Effector memory CD4-positive, alpha-beta T cell (primary cell): ENCODE measurements around the gene FBXL17.

Experiments used
- DNase-seq, 3 donors: peaks; one replicate each; pipeline ENCODE4 v3.0.0-alpha.2; 2020
- H3K27ac ChIP-seq: 2 replicates; pipeline ENCODE4 v1.7.0; 2013; ENCODE audit warnings: mild to moderate bottlenecking, low read length, moderate library complexity; ENCODE audit not compliant: insufficient read depth, poor library complexity, severe bottlenecking
- H3K27me3 ChIP-seq: replicated peaks from 2 replicates; pipeline ENCODE4 v1.7.0; 2013; ENCODE audit warnings: mild to moderate bottlenecking, low read length; ENCODE audit not compliant: insufficient read depth, control insufficient read depth, poor library complexity, severe bottlenecking
- H3K36me3 ChIP-seq: 2 replicates; pipeline ENCODE4 v1.7.0; 2013; ENCODE audit warnings: mild to moderate bottlenecking, low read length, moderate library complexity; ENCODE audit not compliant: control insufficient read depth, insufficient read depth
- H3K4me1 ChIP-seq: 2 replicates; pipeline ENCODE4 v1.7.0; 2013; ENCODE audit warnings: low read length, mild to moderate bottlenecking; ENCODE audit not compliant: control insufficient read depth, insufficient read depth, poor library complexity, severe bottlenecking
- H3K4me3 ChIP-seq: 2 replicates; pipeline ENCODE4 v1.7.0; 2013; ENCODE audit warnings: low read length, low read depth, mild to moderate bottlenecking; ENCODE audit not compliant: insufficient read depth, poor library complexity, severe bottlenecking
- H3K9me3 ChIP-seq: 2 replicates; pipeline ENCODE4 v1.7.0; 2013; ENCODE audit warnings: mild to moderate bottlenecking, low read length, moderate library complexity; ENCODE audit not compliant: control insufficient read depth

FBXL17 gene

DNA sequence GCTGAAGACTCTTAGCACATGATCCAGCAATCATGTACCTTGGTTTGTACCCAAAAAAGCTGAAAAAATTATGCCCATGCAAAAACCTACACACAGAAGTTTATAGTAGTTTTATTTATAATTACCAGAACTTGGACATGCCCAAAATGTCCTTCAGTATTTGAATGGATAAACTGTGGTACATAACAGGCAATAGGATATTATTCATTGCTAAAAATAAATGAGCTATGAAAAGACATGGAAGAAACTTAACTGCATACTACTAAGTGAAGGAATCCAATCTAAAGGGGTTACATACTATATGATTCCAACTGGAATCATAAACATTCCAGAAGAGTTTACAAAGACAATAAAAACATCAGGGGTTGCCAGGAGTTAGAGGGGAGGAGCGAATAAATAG, 25.6 kb downstream of the FBXL17 start:
- peaks cover 5% of the 10 kb centered on the region for H3K4me1 ChIP-seq
- H3K36me3 ChIP-seq, result no peaks in the 10 kb centered on the region
- no peak overlapping the region for H3K27ac ChIP-seq
- no peaks in the 10 kb centered on the region for H3K9me3 ChIP-seq
- H3K4me3 ChIP-seq, result no peak overlapping the region
- no peaks in the 10 kb centered on the region for H3K27me3 ChIP-seq
- DNase-seq, result no peak

DNA sequence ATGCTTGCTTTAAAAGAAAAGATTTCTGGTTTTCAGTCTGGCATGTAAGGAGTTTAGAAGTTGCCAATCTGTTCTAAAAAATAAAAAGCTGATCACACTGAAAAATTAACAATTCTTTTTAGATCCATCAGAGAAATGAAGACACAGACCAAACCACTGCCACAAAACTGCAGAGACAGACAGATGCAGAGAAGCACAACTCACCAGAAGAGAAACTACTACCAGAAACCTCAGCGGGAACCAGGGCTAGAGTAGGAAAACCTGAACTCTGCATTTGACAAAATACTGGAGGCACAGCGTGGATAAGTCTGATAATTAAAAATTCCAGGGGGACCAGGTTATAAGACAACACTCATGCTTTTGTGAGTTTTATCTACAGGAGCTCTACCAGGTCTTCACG, 28.8 kb downstream of the FBXL17 start:
- Histone ChIP-seq H3K27me3 (no peaks in the 10 kb centered on the region), H3K36me3 (no peaks in the 10 kb centered on the region), H3K9me3 (no peaks in the 10 kb centered on the region), H3K27ac (no peak overlapping the region), H3K4me1 (peaks cover 5% of the 10 kb centered on the region), H3K4me3 (no peak overlapping the region)
- no peak for DNase-seq

DNA sequence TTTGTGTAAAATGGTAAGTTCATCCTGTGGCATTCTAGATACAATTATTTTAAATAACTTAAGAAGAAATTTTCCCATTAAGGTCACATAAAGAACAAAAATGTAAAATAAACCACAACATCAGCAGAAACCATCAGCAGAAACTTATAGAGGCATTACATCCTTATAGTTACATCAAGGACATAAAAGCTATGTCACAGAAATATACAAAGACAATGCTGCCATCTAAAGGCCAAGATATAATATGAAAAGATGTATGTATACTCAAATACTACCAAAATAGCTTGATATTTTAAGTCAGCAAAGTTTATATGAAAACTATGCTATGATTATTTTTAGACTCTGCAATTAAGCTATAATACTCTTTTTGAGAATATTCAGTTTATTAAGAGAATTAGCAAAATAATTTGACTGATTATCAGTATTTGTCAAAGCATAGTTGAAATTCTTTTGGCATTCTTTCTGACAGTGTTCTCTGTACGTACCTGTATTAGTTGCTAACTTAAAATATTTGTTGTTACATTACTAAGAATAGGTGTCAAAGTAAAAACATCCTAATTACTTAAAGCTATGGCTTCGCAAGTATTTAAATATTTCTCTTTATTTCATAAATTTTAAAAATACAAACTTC, 36.2 kb downstream of the FBXL17 start:
- H3K36me3 ChIP-seq, result no peaks in the 10 kb centered on the region
- H3K4me3 ChIP-seq, result no peak overlapping the region
- DNase-seq, result no peak
- H3K4me1 ChIP-seq, result no peaks in the 10 kb centered on the region
- no peaks in the 10 kb centered on the region for H3K9me3 ChIP-seq
- no peaks in the 10 kb centered on the region for H3K27me3 ChIP-seq
- no peak overlapping the region for H3K27ac ChIP-seq

DNA sequence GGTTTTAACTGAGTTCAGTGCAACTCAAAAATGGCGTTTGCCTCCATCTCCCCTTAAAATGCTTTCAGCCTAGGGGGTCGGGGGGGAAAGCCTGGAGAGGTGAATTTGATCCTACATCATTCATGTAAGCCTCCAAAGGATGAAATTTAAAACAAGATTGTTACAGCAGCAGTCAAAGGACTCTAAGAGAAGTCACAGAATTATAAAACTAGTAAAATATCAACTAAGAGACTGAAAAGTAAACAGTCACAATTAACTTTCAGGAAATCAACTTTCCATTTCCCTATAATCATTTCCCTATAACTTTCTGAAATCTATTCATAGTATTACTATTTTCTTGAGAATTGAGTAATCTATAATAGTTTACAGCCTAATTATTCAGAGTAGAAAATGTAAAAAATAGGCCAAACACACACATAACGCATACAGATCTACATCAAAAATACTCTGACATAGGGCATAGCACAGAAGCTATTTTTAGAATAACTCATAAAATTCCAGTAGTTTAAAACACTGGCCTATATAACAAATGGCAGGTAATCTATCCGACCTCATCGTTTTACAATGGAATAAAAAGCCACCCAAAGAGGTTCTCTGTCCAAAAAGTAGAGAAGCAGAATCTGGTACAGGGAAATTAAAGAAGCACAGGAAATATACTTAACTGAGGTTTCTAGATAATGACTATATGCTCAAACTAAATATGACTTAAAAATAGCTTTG, 37.6 kb downstream of the FBXL17 start:
- Histone ChIP-seq H3K27me3 (no peaks in the 10 kb centered on the region), H3K27ac (no peak overlapping the region), H3K9me3 (no peaks in the 10 kb centered on the region), H3K36me3 (no peaks in the 10 kb centered on the region), H3K4me3 (no peak overlapping the region), H3K4me1 (no peaks in the 10 kb centered on the region)
- no peak for DNase-seq

DNA sequence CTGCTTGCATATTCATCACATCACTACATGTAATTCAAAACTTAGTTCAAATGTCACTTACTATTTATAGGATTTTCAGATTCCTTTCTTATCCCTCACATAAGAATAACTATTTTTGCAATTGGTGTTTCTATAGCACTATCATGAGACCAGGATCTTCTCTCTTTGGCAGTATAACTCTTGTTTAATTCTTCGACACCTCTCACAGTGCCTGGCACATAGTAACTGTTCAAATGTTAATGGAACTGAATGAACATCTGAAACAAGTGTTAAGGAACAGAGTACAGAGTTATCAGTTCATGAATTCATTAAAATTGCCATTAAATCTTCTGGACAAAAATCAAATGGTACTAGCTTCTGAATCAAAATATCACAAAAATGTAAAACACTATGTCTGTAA, 40.0 kb downstream of the FBXL17 start:
- H3K4me1 ChIP-seq, result no peaks in the 10 kb centered on the region
- no peaks in the 10 kb centered on the region for H3K9me3 ChIP-seq
- no peaks in the 10 kb centered on the region for H3K27me3 ChIP-seq
- no peak for DNase-seq
- no peak overlapping the region for H3K4me3 ChIP-seq
- no peaks in the 10 kb centered on the region for H3K36me3 ChIP-seq
- H3K27ac ChIP-seq, result no peak overlapping the region

DNA sequence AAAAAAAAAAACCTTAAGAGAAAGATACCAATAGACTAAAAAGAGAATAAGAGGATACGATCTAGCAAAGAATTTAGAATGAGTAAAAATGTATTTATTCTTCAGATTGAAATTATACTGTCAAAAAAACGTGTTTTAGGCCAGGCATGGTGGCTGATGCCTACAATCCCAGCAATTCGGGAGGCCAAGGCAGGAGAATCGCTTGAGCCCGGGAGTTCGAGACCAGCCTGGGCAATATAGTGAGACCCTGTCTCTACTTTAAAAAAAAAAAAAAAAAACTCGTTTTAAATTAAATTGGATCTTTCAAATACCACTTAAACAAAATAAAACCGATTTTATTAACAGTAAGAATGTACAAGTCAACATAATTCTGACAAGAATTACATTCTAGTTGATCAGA, 41.8 kb downstream of the FBXL17 start:
- H3K9me3 ChIP-seq, result no peaks in the 10 kb centered on the region
- no peak for DNase-seq
- no peak overlapping the region for H3K4me3 ChIP-seq
- H3K27ac ChIP-seq, result no peak overlapping the region
- H3K27me3 ChIP-seq, result no peaks in the 10 kb centered on the region
- no peaks in the 10 kb centered on the region for H3K36me3 ChIP-seq
- no peaks in the 10 kb centered on the region for H3K4me1 ChIP-seq

DNA sequence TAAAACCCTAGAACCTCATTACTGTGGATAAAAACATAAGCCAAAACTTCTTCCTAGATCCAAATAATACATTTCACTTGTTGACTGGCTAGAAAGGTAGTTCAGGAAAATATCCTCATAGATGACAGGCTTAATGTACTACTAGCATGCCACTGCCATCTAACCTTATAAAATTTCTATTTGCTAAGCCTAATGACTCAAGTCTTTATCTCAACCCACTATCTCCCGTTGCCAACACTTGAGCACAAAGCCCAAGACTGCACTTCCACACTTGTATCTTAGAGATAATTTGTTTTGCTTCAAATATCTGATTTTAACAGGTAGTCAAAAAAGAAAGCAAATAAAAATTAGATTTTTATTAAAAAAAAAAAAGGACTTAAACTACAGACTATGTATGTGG, 42.7 kb downstream of the FBXL17 start:
- Histone ChIP-seq H3K27ac (no peak overlapping the region), H3K4me1 (no peaks in the 10 kb centered on the region), H3K27me3 (no peaks in the 10 kb centered on the region), H3K36me3 (no peaks in the 10 kb centered on the region), H3K4me3 (no peak overlapping the region), H3K9me3 (no peaks in the 10 kb centered on the region)
- DNase-seq, result no peak

DNA sequence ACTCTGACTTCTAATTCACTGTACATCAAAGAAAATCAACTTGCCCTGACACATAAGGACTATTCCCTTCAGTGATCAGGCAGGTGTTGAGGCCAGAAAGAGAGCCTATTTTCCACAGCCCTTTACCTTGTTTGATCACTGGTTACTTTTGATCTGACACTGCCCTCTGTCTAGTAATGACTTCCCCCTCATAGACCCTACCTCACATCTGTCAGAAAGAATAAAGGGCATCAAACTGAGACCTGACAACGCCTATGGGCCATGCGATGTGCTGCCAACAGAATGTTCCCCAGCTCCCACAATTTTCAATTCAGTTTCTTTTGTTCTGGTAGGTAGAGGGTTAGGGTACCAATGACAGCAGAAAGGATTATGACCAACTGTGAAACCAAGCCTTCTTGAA, 47.7 kb downstream of the FBXL17 start:
- Histone ChIP-seq H3K36me3 (no peaks in the 10 kb centered on the region), H3K4me1 (no peaks in the 10 kb centered on the region), H3K4me3 (no peak overlapping the region), H3K27ac (no peak overlapping the region), H3K9me3 (no peaks in the 10 kb centered on the region), H3K27me3 (no peaks in the 10 kb centered on the region)
- DNase-seq, result no peak

DNA sequence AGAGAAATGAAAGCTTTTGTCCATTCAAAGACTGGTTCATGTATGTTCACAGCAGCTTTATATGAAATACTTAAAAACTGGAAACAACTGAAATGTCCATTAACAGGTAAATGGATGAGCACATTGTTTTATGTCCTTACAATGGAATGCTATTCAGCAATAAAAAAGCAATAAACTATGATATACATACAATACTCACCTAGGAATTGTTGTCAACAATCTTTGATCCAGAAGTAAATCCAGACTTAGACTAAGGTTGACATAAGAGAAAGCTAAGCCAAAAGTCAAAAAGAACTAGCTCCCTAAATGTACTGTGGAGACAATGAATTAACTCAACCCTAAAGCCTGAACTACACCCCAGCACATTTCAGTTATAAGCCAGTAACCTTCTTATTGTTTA, 54.9 kb downstream of the FBXL17 start:
- Histone ChIP-seq H3K4me3 (no peak overlapping the region), H3K36me3 (no peaks in the 10 kb centered on the region), H3K9me3 (no peaks in the 10 kb centered on the region), H3K4me1 (no peaks in the 10 kb centered on the region), H3K27ac (no peak overlapping the region), H3K27me3 (no peaks in the 10 kb centered on the region)
- DNase-seq, result no peak

DNA sequence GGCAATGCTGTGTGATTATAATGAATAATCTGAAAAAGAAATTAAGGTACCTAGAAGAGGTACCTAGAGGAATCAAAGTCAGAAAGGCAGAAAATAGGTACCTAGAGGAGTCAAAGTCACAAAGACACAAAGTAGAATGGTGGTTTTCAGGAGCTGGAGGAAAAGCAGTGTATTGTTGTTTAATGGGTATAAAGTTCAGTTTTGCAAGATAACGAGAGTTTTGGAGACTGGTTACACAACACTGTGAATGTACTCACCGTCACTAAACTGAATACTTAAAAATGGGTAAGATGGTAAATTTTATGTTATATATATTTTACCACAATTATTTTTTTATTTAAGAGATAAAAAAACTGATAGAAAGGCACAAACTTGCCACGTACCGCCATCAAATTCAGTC, 57.0 kb downstream of the FBXL17 start:
- no peaks in the 10 kb centered on the region for H3K27me3 ChIP-seq
- no peaks in the 10 kb centered on the region for H3K36me3 ChIP-seq
- H3K4me1 ChIP-seq, result no peaks in the 10 kb centered on the region
- DNase-seq, result no peak
- H3K4me3 ChIP-seq, result no peak overlapping the region
- H3K9me3 ChIP-seq, result no peaks in the 10 kb centered on the region
- H3K27ac ChIP-seq, result no peak overlapping the region
